Bronchial epithelial cell (primary cell): Measurements from ENCODE around the gene MYH14. TPM values are rescaled to one million over a fixed set of nuclear protein-coding genes. Genes with fewer than 3 reads are reported as not detected.
"Not testable (repeated sequence)": the region's sequence is repeated elsewhere in the genome, so short reads cannot be mapped to it uniquely, and the experiment has no call there.

Experiments
- DNase-seq: peaks from one replicate; pipeline ENCODE4 v3.0.0-alpha.2; 2010; ENCODE audit warnings: low read depth
- FAIRE-seq: peaks from 2 replicates; lab custom pipeline; 2011; peaks lifted over from hg19 to GRCh38; lab: Jason Lieb, UNC
- H3K27me3 ChIP-seq: 2 replicates; pipeline ENCODE4 v1.5.1; 2011; ENCODE audit warnings: low read length; ENCODE audit not compliant: control insufficient read depth, insufficient read depth
- H3K36me3 ChIP-seq: 2 replicates; pipeline ENCODE4 v1.5.1; 2011; ENCODE audit warnings: low read length; ENCODE audit not compliant: control insufficient read depth, insufficient read depth
- H3K4me3 ChIP-seq: 2 replicates; pipeline ENCODE4 v1.5.1; 2011; ENCODE audit warnings: mild to moderate bottlenecking, low read depth, low read length, control low read depth
- total RNA-seq: library from RNA; depleted of rRNA; stranded (reverse); fragments of >200 nt; gene quantifications from 2 replicates; pipeline ENCODE4 v1.2.1, GENCODE V29; 2014
- TF ChIP-seq, protein P1 (sequence below): IDR thresholded peaks from 2 replicates; pipeline ENCODE4 v1.5.1; 2011; ENCODE audit warnings: mild to moderate bottlenecking, moderate library complexity, low read length, control low read depth, inconsistent platforms; ENCODE audit not compliant: insufficient read depth, severe bottlenecking

The MYH14 gene
- total RNA-seq, 1 donor from 2014 or later, result 6.8 TPM

GRCh38 chr19:50334741-50335421 is 131.5 kb downstream of the MYH14 start:
- Histone ChIP-seq H3K27me3 (peaks cover 16% of the 10 kb centered on the region), H3K36me3 (no peaks in the 10 kb centered on the region), H3K4me3 (no peak overlapping the region)
- DNase-seq (no peak), FAIRE-seq (no peak)
- TF ChIP-seq, protein P1, sequence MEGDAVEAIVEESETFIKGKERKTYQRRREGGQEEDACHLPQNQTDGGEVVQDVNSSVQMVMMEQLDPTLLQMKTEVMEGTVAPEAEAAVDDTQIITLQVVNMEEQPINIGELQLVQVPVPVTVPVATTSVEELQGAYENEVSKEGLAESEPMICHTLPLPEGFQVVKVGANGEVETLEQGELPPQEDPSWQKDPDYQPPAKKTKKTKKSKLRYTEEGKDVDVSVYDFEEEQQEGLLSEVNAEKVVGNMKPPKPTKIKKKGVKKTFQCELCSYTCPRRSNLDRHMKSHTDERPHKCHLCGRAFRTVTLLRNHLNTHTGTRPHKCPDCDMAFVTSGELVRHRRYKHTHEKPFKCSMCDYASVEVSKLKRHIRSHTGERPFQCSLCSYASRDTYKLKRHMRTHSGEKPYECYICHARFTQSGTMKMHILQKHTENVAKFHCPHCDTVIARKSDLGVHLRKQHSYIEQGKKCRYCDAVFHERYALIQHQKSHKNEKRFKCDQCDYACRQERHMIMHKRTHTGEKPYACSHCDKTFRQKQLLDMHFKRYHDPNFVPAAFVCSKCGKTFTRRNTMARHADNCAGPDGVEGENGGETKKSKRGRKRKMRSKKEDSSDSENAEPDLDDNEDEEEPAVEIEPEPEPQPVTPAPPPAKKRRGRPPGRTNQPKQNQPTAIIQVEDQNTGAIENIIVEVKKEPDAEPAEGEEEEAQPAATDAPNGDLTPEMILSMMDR, result no peak

DNA sequence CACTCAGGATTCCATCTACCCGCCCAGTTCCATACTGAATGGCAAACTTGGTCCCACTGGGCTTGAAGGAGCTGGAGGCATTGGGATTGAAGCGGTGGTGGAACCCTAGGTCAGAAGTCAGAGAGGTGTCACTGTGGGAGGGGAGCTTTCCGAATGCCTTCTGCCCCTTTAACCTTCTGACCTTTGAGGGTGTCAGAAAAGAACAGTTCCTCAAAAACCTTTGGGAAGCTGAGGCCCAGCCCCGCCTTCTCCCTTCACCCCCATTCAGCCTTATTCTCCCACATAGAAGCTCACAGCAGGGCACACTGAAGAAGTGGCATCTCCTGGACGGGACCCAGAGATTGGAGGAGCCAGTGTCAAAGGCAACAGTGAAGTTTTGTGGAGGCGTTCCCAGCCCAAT is 133.6 kb downstream of the MYH14 start:
- H3K4me3 ChIP-seq, H3K27me3 ChIP-seq, DNase-seq, FAIRE-seq, H3K36me3 ChIP-seq: not testable (repeated sequence)

- DNase-seq (no peak), FAIRE-seq (no peak)
- no peaks in the 10 kb centered on the region for H3K27me3 ChIP-seq
- TF ChIP-seq, protein P1, result no peak
- no peaks in the 10 kb centered on the region for H3K36me3 ChIP-seq
- H3K4me3 ChIP-seq, result no peak overlapping the region
Observed at GRCh38 chr19:50340331-50340730, 136.9 kb downstream of the MYH14 start.

DNA sequence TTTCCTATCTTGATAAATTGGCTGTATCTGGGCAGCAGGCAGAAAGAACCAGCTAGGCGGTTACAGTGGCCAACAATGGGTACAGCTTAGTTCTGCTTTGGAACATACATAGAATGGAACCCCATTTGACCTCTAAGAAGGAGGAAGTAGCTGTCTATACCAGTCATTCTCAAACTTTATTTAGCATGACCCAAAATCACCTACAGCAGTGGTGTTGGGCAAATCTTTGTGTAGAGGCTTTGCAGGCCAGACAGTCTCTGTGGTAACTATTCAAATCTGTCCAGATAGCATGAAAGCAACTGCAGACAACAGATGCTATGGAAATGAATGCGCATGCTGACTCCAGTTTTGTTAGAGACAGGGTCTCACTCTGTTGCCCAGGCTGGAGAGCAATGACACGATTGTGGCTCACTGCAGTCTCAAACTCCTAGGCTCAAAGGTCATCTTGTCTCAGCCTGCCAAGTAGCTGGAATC is 137.7 kb downstream of the MYH14 start:
- no peaks in the 10 kb centered on the region for H3K27me3 ChIP-seq
- FAIRE-seq, result no peak
- DNase-seq, result no peak
- TF ChIP-seq, protein P1, result no peak
- no peak overlapping the region for H3K4me3 ChIP-seq
- H3K36me3 ChIP-seq, result no peaks in the 10 kb centered on the region

GRCh38 chr19:50344661-50345318 is 141.4 kb downstream of the MYH14 start:
- Histone ChIP-seq H3K36me3 (no peaks in the 10 kb centered on the region), H3K4me3 (no peak overlapping the region), H3K27me3 (no peaks in the 10 kb centered on the region)
- FAIRE-seq (no peak), DNase-seq (no peak)
- TF ChIP-seq, protein P1, result no peak

GRCh38 chr19:50347089-50347581 is 143.7 kb downstream of the MYH14 start:
- H3K4me3 ChIP-seq, DNase-seq, FAIRE-seq, H3K27me3 ChIP-seq, H3K36me3 ChIP-seq: not testable (repeated sequence)
